Cardiac fibroblast (primary cell): ENCODE data around the gene ZBTB44.
A peak's percentile ranks its signal among the peaks of the same experiment; 100 is the strongest.

Source experiments
- DNase-seq, 2 donors: peaks; one replicate each; pipeline versions ENCODE4 v3.0.0 to v3.0.0-alpha.2; 2010; ENCODE audit warnings: low read depth in 2 of 2
- H3K4me3 ChIP-seq, 2 donors: replicated peaks in 1 of 2; 1 replicate in 1 of 2; 2 replicates in 1 of 2; pipeline ENCODE4 v1.5.1; 2011; ENCODE audit warnings: low read depth in 2 of 2, low read length in 2 of 2, mild to moderate bottlenecking in 2 of 2, moderate library complexity in 1 of 2
- TF ChIP-seq, protein P1 (sequence below): IDR thresholded peaks from one replicate; pipeline ENCODE4 v1.5.1; 2011; ENCODE audit warnings: low read depth, mild to moderate bottlenecking, low read length, inconsistent platforms

Gene ZBTB44

DNA sequence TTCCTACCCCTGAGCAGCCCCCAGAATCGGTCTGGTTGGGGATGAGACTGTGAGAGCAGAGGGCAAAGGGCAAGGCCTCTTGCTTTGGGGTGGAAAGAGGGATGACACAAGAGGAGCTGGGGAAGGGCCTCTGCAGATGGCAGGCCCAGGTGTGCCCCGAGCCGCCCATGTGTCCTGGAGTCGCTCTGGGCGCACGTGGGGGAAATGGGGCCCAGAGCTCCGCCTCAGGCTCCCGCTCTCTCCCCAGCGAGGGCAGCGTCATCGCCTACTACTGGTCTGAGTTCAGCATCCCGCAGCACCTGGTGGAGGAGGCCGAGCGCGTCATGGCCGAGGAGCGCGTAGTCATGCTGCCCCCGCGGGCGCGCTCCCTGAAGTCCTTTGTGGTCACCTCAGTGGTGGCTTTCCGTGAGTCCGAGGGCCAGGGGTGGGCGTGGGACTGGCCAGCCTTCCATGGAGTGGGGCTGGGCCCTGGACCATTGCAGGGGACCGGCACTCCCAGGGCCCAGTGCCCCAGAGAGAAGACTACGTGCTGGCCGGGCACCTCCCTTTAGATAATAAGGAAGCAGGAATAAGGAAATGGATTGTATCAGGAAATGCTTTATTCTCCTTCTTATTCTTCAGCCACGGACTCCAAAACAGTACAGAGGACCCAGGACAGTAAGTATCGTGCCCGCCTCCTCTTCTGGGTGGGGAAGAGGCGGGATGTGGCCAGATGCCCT lies 125.1 kb downstream of the ZBTB44 start:
- H3K4me3 ChIP-seq: no peak overlapping the region
- TF ChIP-seq, protein P1, sequence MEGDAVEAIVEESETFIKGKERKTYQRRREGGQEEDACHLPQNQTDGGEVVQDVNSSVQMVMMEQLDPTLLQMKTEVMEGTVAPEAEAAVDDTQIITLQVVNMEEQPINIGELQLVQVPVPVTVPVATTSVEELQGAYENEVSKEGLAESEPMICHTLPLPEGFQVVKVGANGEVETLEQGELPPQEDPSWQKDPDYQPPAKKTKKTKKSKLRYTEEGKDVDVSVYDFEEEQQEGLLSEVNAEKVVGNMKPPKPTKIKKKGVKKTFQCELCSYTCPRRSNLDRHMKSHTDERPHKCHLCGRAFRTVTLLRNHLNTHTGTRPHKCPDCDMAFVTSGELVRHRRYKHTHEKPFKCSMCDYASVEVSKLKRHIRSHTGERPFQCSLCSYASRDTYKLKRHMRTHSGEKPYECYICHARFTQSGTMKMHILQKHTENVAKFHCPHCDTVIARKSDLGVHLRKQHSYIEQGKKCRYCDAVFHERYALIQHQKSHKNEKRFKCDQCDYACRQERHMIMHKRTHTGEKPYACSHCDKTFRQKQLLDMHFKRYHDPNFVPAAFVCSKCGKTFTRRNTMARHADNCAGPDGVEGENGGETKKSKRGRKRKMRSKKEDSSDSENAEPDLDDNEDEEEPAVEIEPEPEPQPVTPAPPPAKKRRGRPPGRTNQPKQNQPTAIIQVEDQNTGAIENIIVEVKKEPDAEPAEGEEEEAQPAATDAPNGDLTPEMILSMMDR: no peak
- DNase-seq: no peak

DNA sequence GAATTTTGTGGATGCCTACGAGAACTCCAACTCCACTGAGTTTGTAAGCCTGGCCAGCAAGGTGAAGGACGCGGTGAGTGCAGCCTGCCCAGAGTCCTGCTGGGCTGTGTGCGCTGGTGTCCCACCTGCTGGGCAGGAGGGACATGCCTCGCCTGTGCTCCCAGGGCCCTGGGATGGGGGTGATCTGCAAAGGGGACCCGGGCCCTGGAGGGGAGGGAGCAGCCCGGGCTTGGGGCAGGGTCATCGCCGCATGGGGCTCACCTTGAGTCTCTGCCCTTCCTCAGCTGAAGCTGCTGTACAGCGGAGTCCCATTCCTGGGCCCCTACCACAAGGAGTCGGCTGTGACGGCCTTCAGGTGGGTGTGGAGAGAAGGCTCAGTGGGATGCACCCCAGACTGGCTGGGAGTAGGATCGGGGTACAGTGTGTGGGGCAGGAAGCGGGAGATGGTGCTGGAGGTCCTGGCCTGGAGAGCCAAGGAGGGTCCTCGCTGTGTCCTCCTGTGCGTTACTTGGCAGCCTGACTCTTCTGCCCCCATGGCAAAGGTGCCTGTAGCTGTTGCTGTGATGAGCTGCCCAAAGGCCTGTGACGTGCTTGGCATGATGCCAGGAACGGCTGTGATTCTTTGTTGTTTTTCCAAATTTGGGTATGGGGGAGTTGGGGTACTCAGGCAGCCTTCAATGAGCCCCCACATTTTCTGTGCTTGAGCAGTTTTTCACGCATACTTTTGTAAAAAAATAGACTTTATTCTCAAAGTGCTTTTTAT lies 126.0 kb downstream of the ZBTB44 start:
- no peak overlapping the region for H3K4me3 ChIP-seq
- DNase-seq: no peak
- TF ChIP-seq, protein P1: no peak

DNA sequence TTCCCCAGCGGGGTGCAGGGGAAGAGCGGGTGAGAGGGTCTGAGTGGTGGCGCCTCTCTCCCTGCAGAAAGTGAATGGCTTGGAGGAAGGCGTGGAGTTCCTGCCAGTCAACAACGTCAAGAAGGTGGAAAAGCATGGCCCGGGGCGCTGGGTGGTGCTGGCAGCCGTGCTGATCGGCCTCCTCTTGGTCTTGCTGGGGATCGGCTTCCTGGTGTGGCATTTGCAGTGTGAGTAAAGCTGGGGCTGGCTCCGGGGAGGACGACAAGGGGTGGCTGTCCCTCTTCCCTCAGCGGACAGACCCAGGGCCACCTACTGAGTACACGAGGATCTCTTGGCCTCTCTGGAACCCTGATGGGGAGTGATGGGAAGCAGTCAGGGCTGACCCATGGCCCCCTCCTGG lies 126.7 kb downstream of the ZBTB44 start:
- TF ChIP-seq, protein P1: no peak
- H3K4me3 ChIP-seq: no peak overlapping the region
- DNase-seq: no peak

DNA sequence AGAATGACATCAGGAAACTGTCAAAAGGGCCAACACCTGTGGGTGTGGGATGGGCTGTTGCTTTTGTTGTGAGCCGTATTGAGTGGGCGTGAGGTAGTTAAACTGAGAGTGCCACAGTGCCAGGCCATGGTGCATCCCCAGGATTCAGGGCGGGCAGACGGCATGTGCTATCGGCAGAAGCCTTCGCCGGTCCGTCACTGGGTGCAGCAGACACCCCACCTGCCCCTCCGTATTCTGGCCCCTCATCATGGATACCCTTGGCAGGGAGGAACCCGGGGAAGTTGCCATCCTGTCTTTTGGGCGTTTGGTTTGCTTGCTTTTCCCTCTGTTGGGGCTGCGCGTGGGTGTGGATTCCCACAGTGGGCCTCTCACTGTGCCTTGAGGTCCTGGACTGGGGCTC lies 127.6 kb downstream of the ZBTB44 start:
- DNase-seq: no peak
- TF ChIP-seq, protein P1: no peak
- H3K4me3 ChIP-seq: no peak overlapping the region

DNA sequence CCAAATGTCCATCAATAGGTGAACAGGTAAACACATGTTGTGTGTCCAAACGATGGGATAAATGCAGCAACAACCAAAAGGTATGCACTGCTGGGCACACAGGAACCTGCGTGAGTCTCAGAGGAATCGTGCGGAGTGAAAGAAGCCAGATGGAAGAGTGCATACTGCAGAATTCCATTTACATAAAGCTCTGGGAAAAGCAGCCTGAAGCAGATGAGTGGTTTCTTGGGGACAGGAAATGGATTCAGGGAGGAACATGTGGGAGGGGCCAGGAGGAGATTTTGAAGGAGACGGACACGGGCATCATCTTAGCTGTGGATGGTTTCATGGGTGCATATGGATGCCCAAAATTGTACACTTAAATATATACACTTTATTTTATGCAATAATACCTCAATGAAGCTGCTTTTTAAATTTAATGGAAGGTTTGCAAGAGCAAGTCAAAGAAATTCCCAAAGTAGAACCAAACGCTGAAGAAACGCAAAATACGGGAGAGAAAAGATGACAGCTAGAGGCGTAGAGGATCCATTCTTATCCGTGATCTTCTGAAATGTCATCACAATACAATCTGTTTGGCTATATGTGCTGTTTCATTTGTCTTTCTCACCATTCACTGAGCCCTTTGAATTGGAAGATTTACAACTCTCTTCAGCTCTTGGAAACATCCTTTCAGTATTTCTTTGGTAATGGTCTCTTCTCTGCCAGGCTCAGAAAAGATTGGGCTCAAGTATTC lies 130.7 kb downstream of the ZBTB44 start:
- DNase-seq: no peak
- TF ChIP-seq, protein P1: no peak
- no peak overlapping the region for H3K4me3 ChIP-seq

DNA sequence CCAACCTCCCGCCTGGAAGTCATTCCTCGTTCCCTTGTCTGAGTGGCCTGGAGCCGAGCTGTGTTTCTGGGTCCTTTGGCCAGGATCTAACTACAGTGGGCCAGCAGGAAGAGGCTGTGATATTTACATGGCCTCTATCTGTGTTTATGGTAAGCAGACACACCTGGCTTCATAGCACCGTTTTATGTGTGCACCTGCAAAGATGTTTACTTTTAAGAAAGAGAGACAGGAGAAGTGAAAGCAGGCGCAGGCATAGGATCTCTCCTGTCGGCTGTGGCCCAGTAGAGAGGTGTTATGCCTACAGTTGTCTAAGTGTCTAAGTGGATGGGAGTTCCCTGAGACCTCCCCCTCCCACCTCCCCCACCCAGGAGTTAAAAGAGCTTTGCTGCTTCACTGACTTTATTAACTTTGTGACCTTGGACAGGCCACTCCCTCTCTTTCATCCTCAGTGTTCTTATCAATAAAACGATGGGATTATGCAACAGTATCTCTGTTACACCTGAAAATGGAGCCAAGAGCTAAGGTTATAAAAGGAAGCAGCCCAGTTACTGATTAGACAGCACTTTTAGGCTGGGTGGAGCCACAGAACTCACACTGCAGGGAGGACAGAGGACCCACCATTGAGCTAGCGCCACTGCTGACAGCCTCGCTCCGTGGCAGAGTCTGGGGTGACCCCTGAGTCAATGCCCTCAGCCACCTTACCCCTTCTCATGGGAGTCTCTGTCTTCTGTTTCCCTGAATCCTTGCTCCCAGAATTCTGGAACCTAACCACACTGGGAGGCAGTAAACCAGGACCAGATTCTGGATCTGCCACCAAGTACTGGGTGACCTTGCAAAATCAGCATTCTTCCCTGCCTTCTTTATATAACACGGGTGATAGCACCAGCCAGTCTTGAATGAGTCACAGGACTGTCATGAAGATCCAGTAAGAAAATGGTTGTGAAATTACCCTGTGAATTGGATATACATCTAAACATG lies 133.1 kb downstream of the ZBTB44 start:
- no peak overlapping the region for H3K4me3 ChIP-seq
- TF ChIP-seq, protein P1: no peak
- peak; percentile 61 to 84 for DNase-seq
